T-helper 17 cell (primary cell): Measurements from ENCODE around the gene GNB2. TPM values are rescaled to one million over a fixed set of nuclear protein-coding genes. Genes with fewer than 3 reads are reported as not detected.

Experiments
- ATAC-seq: fragments of 150-1000 bp; cut with Tn5 transposase; 2 replicates; pipeline ENCODE4 v1.10.0; 2021; ENCODE audit warnings: mild to moderate bottlenecking, moderate library complexity
- DNase-seq, 3 donors: peaks; one replicate each; pipeline versions ENCODE4 v3.0.0 to v3.0.0-alpha.2; 2020 to 2021
- H3K9me3 ChIP-seq: one replicate; pipeline ENCODE4 v1.7.0; 2013; ENCODE audit warnings: low read length, mild to moderate bottlenecking; ENCODE audit not compliant: control insufficient read depth, poor library complexity, severe bottlenecking
- H3K27ac Mint-ChIP-seq: one replicate; pipeline ENCODE4 v1.8.0; 2022; ENCODE audit warnings: mild to moderate bottlenecking, moderate library complexity, mixed read lengths
- H3K27me3 Mint-ChIP-seq: one replicate; pipeline ENCODE4 v1.8.0; 2022; ENCODE audit warnings: mixed read lengths
- H3K36me3 Mint-ChIP-seq: one replicate; pipeline ENCODE4 v1.8.0; 2022; ENCODE audit warnings: low read depth, mixed read lengths
- H3K4me1 Mint-ChIP-seq: one replicate; pipeline ENCODE4 v1.8.0; 2022; ENCODE audit warnings: mild to moderate bottlenecking, mixed read lengths
- H3K4me3 Mint-ChIP-seq: one replicate; pipeline ENCODE4 v1.8.0; 2022; ENCODE audit warnings: mild to moderate bottlenecking, moderate library complexity, mixed read lengths
- total RNA-seq, 4 donors: library from RNA in 2 of 4; stranded (reverse) in 2 of 4; gene quantifications; one replicate each; pipeline ENCODE4 v1.2.3 and lab custom pipeline; 2022 to 2026

GNB2 gene
- total RNA-seq (100 to 1,000 TPM; 140 to 161 TPM), total RNA-seq (lab: John Stamatoyannopoulos, UW) (90.3 to 100 reads per million in 2 donors)

DNA sequence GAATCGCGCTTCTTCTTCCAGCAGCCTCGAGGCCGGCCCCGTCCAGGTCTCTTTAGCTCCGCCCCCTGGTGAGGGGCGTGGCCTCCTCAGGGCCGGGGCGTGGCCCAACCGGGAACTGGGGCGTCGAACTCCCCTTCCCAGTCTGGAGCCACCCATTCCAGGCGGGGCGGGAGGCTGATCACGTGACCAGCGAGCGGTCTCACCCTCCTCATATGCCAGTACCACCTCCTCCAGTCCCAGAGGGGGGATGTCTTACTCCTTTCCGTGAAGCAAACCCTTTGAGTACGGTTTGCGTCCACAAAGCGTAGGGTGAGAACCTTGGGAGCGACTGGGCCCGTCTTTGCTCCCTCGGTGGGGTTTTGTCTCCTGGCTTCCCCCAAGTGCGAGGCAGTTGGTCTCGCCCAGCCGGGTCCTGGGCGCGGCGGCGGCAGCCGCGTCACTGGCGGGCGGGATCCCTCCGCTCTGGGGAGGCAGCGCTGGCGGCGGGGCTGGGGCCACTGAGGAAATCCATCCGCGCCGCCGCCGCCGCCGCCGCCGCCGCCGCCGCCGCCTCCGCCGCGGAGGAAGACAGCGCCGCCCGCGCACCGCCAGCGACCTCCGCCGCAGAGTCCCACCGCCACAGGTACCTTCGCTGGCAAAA is at the start of gene GNB2:
TSS of gene GNB2 (plus strand) at position 439 of the 640 bp plus-strand sequence. CDS start 2,526 bp downstream, outside the sequence.
- peak within 1 kb of the TSS; percentile 98 for H3K4me3 Mint-ChIP-seq
- peak; percentile 62 for ATAC-seq
- peak; percentile 91 to 95 (median 95) for DNase-seq
- peak within 1 kb of the TSS; percentile 95 for H3K27ac Mint-ChIP-seq
- H3K4me1 Mint-ChIP-seq: peaks cover 26% of the 10 kb centered on the region
- H3K36me3 Mint-ChIP-seq: peaks cover 4% of the 10 kb centered on the region
- no peaks in the 10 kb centered on the region for H3K27me3 Mint-ChIP-seq
- no peaks in the 10 kb centered on the region for H3K9me3 ChIP-seq

DNA sequence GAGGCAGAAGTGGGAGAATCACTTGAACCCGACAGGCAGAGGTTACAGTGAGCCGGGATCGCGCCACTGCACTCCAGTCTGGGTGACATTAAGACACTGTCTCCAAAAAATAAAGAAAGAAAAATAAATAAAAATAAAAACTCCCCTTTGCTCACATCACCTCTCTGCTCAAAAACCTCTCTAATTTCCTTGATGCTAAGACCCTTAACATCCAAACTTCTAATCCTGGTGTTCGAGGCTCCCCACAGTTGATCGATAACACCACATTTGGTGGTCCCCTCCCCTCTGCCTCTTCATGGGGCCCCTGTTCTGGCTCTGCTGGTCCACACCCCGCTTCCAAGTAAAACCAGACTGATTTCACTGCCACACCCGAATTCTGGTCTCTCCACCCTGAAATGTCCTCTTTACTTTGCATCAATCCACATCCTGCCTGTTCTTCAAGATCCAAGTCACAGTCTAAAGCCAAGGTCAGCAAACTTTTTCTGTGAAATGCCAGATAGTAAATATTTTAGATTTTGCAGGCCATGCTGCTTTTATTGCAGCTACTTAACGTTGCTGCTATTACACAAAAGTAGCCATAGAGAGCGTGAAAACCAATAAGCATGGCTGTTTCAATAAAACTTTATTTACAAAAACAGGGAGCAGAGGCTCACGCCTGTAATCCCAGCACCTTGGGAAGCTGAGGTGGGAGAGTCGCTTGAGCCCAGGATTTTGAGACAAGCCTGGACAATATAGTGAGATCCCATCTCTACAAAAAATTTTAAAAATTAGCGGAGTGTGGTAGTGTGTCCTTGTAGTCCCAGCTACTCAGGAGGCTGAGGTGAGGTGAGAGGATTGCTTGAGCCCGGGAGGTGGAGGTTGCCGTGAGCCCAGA is 49.4 kb upstream of the GNB2 start:
- peaks cover 6% of the 10 kb centered on the region for H3K36me3 Mint-ChIP-seq
- H3K4me3 Mint-ChIP-seq: peak overlapping the region; percentile 71
- no peaks in the 10 kb centered on the region for H3K9me3 ChIP-seq
- H3K4me1 Mint-ChIP-seq: peaks cover 32% of the 10 kb centered on the region
- H3K27ac Mint-ChIP-seq: peak overlapping the region; percentile 75
- DNase-seq (no peak), ATAC-seq (no peak)
- H3K27me3 Mint-ChIP-seq: no peaks in the 10 kb centered on the region

DNA sequence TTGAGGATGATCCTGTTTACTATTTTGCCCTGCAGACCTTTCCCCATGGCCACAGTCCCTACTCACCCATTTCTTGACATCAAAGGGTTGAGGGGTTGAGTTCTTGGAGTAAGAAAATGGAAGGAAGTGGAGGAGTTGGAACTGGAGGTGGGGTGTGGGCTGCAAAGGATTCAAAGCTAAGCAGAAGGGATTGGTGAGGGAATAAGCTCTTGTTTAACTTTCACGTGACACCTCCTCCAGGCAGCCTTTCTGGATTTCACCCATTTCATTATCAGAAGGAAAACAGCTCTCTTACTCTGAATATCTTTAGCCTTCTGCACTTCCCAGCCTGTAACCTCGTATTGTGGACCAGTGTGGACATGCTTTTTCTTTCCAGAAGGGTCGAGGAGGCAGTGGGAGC is 47.5 kb upstream of the GNB2 start:
- no peak for DNase-seq
- no peak for ATAC-seq
- H3K4me3 Mint-ChIP-seq: peak overlapping the region; percentile 79
- peaks cover 6% of the 10 kb centered on the region for H3K36me3 Mint-ChIP-seq
- H3K9me3 ChIP-seq: no peaks in the 10 kb centered on the region
- no peaks in the 10 kb centered on the region for H3K27me3 Mint-ChIP-seq
- H3K4me1 Mint-ChIP-seq: peaks cover 37% of the 10 kb centered on the region
- no peak overlapping the region for H3K27ac Mint-ChIP-seq

DNA sequence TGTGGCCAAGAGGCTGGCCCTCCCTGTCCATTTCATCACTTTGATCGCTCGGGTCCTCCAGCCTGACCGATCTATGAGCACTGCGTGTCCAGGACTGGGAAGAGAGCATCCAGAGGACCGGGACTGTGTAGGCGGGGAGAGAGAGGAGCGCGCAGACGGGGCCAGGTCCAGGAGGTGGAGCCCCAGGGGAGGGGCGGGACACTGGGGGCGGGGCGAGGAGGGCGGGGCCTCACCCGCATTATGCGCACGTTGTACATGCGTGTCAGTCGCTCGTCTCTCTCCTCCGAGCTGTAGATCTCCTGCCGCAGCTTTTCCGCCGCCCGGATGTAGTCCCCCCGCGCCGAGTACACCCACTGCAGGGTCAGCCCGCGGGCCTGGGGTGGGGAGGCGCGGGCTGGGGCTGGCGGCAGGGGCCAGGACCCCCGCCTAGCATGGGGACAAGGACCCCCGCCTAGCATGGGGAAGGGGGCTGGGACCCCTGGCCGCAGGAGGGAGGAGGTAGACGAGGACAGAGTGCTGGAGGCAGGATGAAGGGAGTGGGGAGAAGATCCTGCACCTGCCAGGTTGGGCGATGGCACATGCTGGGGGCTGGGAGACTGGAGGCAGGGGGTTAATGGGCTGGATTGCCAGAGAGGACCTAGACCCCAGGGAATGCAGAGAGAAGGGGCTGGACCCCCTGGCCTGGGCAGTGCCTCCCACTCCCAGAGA is 46.9 kb upstream of the GNB2 start:
- H3K27ac Mint-ChIP-seq: no peak overlapping the region
- peaks cover 34% of the 10 kb centered on the region for H3K4me1 Mint-ChIP-seq
- peak; percentile 99 for ATAC-seq
- peaks cover 4% of the 10 kb centered on the region for H3K36me3 Mint-ChIP-seq
- H3K9me3 ChIP-seq: no peaks in the 10 kb centered on the region
- peak; percentile 68 to 87 (median 80) for DNase-seq
- H3K27me3 Mint-ChIP-seq: no peaks in the 10 kb centered on the region
- H3K4me3 Mint-ChIP-seq: peak overlapping the region; percentile 79

DNA sequence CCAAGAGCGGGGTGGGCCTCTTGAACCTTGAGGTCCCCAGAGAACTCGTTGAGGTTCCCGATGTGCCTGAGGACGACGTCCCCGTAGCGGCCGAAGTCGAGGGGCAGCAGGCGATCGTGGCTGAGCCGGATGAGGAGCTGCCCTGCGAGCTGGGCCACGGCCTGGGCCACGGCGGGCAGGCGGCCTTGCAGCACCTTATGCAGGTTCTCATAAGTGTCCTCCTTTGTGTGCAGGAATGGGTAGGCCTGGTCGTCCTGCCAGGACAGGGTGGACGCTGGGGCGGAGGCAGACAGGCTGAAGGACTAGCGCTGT is 46.3 kb upstream of the GNB2 start:
- DNase-seq: no peak
- H3K27me3 Mint-ChIP-seq: no peaks in the 10 kb centered on the region
- peaks cover 32% of the 10 kb centered on the region for H3K4me1 Mint-ChIP-seq
- no peaks in the 10 kb centered on the region for H3K9me3 ChIP-seq
- ATAC-seq: no peak
- no peaks in the 10 kb centered on the region for H3K36me3 Mint-ChIP-seq
- H3K27ac Mint-ChIP-seq: no peak overlapping the region
- H3K4me3 Mint-ChIP-seq: no peak overlapping the region

DNA sequence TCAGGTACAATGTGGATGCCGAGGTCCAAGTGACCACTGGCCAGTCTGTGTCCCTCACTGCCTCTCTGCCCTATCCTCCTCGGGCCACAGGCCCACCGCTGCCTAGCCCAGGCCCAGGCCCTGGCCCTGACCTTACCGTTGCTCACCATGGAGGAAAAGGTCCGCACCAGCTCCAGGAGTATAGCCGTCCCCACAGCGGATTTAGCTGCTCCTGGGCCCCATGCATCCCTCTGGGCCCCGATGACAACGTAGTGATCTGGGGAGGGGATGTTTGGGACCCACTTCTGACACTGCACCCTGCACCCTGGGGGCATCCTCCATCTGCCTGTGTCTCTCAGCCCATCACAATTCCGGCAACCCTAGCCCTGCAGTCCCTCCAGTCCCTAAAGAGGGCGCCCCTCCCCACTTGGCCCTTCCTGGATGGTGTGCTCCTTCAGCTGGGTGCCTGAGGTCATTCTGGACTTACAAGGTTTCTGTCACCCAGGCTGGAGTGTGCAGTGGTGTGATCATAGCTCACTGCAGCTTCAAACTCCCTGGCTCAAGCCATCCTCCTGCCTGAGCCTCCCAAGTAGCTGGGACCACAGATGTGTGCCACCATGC is 44.3 kb upstream of the GNB2 start:
- H3K27ac Mint-ChIP-seq: peak overlapping the region; percentile 81
- no peaks in the 10 kb centered on the region for H3K9me3 ChIP-seq
- peak overlapping the region; percentile 31 for H3K4me3 Mint-ChIP-seq
- no peaks in the 10 kb centered on the region for H3K27me3 Mint-ChIP-seq
- no peak for DNase-seq
- H3K36me3 Mint-ChIP-seq: no peaks in the 10 kb centered on the region
- H3K4me1 Mint-ChIP-seq: peaks cover 32% of the 10 kb centered on the region
- ATAC-seq: no peak

DNA sequence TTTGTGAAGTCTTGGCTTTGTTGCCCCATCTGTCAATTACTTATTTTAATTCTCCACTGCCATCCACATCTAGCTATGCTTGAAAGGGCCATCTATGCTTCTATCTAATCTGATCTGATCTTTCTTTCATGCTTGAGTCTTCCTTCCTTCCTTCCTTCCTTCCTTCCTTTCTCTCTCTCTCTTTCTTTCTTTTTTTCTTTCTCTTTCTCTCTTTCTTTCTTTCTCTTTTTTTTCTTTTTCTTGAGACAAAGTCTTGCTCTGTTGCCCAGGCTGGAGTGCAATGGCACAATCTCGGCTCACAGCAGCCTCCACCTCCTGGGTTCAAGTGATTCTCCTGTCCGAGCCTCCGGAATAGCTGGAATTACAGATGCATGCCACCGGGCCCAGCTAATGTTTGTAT is 43.5 kb upstream of the GNB2 start:
- peaks cover 33% of the 10 kb centered on the region for H3K4me1 Mint-ChIP-seq
- H3K9me3 ChIP-seq: no peaks in the 10 kb centered on the region
- peak overlapping the region; percentile 57 for H3K27ac Mint-ChIP-seq
- DNase-seq (no peak), ATAC-seq (no peak)
- H3K36me3 Mint-ChIP-seq: no peaks in the 10 kb centered on the region
- H3K27me3 Mint-ChIP-seq: no peaks in the 10 kb centered on the region
- peak overlapping the region; percentile 36 for H3K4me3 Mint-ChIP-seq

DNA sequence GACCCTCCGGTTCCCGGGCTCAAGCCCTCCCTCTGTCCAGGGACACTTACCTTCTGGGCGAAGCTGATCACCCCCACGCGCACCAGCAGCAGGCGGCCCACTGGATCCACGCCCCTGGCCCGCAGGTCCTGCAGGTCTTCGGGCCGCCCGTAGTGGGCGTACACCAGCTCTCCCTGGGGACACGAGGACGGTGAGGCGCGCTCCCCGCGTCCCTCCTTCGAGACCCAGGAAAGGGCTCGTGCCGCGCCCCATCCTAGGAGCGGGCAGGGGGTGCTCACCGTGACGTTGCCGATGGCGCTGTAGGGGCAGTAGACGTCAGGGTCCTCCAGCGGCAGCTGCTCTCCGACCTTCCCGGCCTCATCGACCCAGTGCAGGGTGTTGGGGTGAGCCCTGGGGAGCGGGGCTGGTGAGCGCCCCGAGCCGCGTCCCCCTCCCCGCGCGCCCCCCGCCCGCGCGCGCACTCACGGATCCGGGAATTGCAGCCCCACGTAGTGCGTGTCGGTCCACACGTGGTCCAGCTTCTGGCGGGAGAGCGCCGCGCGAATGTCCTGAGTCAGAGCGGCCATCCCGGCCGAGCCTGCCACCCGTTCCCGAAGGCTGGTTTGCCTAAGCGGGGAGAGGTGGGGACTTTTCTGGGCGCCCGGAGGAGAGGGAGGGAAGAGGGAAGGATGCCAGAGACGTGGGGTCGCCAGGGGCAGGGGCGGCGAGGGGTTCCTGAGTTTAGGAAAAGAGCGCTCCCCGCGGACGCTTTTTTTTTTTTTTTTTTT is 40.4 kb upstream of the GNB2 start:
- no peaks in the 10 kb centered on the region for H3K36me3 Mint-ChIP-seq
- peaks cover 22% of the 10 kb centered on the region for H3K4me1 Mint-ChIP-seq
- peak overlapping the region; percentile 89 for H3K4me3 Mint-ChIP-seq
- no peaks in the 10 kb centered on the region for H3K27me3 Mint-ChIP-seq
- DNase-seq (peak; percentile 46 to 56 (median 47)), ATAC-seq (peak; percentile 83)
- H3K9me3 ChIP-seq: no peaks in the 10 kb centered on the region
- peak overlapping the region; percentile 29 for H3K27ac Mint-ChIP-seq

DNA sequence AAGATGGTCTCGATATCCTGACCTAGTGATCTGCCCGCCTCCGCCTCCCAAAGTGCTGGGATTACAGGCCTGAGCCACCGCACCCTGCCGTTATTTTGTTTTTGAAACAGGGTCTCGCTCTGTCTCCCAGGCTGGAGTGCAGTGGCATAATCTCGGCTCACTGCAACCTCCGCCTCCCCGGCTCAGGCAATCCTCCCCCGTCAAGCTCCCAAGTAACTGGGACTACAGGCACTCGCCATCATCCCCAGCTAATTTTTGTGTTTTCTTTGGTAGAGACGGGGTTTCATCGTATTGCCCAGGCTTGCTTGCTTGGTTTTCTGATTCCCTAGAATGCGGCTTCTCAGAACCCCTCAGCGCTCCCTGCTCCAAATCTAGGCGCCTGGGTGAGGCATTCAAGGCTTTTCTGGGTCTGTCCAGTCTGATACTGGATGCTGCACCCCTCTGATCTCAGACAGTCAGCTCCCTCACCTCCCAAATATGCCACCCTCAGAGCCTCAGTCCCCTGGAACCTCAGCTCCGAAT is 33.5 kb upstream of the GNB2 start:
- ATAC-seq: no peak
- peaks cover 4% of the 10 kb centered on the region for H3K4me1 Mint-ChIP-seq
- H3K36me3 Mint-ChIP-seq: no peaks in the 10 kb centered on the region
- H3K4me3 Mint-ChIP-seq: no peak overlapping the region
- no peak overlapping the region for H3K27ac Mint-ChIP-seq
- no peak for DNase-seq
- H3K9me3 ChIP-seq: no peaks in the 10 kb centered on the region
- no peaks in the 10 kb centered on the region for H3K27me3 Mint-ChIP-seq

DNA sequence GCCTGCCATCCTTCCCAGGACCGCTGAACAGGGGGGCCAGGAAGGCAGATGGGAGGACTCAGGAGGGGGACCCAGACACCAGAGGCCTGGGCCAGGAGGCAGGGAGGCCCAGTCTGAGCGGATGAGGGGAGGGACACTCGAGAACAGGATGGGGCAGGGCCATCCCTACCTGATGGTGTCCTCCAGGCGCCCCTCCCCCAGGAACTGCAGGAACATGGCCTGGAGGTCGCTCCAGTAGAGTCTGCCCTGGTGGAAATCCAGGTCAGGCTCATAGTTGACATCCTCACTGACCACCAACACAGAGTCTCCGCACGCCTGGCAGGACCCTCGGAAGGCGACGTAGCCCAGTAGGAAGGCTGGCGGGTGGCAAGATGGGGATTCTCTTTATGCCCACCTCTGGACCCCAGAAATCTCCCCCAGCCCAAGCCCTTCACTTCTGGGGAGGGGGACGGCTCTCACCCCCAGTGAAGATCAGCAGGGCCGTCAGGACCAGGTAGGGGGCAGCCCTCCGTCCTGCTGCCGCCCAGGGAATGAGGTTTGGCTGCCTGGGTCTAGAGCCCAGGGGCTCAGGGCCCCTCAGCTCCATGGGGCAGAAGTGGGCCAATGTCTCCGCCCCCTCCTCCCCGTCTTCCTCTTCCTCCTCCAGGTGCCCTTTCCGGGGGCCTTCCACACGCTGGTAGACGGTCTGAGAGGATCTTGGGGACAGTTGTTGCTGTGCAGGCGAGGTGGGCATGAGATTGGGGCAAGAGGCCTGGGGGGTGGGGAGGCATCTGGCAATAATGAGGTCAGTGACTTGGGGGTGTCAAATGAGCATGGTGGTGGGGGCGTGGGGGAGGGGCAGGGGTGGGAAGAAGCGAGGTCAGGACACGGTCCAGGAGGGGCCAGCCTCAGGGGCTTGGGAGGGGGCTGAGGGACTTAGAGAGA is 32.8 kb upstream of the GNB2 start:
- ATAC-seq: no peak
- Mint-ChIP-seq H3K4me3 (no peak overlapping the region), H3K27ac (no peak overlapping the region)

DNA sequence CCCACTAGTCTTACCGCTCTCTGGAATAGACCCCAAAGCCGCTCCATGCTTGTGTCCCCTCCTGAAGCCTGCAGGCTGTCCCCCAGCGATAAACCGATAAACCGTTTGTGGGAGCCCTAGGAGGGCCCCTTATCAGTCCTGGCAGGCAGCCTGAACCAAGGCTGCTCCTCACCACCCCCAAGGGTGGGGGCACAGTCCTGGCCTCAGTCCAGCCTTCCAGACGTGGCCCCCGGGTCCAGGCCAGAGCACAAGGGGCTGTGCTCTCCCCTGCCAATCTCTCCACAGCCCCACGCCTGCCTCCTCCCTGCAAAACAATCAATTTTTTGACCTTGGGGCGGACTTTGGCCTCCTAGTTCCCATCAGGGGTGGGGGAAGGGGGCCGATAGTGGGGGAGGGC is 32.1 kb upstream of the GNB2 start, which contains the start of gene TFR2:
TSS of gene TFR2 (minus strand) at position 90 of the 397 bp plus-strand sequence. CDS start at position 47, 43 bp downstream.
- H3K4me3 Mint-ChIP-seq: no peak within 1 kb of the TSS
- H3K4me1 Mint-ChIP-seq: peaks cover 7% of the 10 kb centered on the region
- H3K27ac Mint-ChIP-seq: no peak within 1 kb of the TSS
- no peaks in the 10 kb centered on the region for H3K9me3 ChIP-seq
- ATAC-seq: no peak
- no peaks in the 10 kb centered on the region for H3K27me3 Mint-ChIP-seq
- no peak for DNase-seq
- H3K36me3 Mint-ChIP-seq: no peaks in the 10 kb centered on the region

More for the DNA sequence above, 32.8 kb upstream of the GNB2 start:
- DNase-seq: no peak
- no peaks in the 10 kb centered on the region for H3K9me3 ChIP-seq
- no peaks in the 10 kb centered on the region for H3K36me3 Mint-ChIP-seq
- H3K27me3 Mint-ChIP-seq: no peaks in the 10 kb centered on the region
- peaks cover 7% of the 10 kb centered on the region for H3K4me1 Mint-ChIP-seq
